ENCODE data around the gene GZMM. TPM values are rescaled to one million over a fixed set of nuclear protein-coding genes. Genes with fewer than 3 reads are reported as not detected.

Gene GZMM
- total RNA-seq, 1 donor from 2014 or later: not detected

DNA sequence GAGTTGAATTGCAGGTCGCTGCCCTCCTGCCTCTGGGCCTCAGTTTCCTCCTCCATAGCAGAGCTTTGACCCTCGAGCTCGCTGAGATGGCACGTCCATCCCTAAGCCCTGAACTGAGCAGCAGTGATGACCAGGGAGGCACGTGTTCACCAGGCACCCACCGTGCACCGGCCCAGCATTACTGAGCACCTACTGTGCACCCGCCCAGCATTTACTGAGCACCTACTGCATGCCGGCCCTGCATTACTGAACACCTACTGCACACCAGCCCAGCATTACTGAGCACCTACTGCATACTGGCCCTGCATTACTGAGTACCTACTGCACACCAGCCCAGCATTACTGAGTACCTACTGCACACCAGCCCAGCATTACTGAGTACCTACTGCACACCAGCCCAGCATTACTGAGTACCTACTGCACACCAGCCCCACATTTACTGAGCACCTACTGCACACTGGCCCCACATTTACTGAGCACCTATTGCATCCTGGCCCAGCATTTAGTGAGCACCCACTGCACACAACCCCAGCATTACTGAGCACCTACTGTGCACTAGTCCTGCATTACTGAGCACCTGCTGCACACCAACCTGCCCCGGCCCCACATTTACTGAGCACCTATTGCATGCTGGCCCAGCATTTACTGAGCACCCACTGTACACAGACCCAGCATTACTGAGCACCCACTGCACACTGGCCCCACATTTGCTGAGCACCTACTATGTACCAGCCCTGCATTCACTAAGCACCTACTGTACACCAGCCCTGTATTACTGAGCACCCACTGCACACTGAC, 30.3 kb upstream of the GZMM start:
- no peaks in the 10 kb centered on the region for H3K9me3 ChIP-seq (replicated peaks)
- TF ChIP-seq, protein P1, sequence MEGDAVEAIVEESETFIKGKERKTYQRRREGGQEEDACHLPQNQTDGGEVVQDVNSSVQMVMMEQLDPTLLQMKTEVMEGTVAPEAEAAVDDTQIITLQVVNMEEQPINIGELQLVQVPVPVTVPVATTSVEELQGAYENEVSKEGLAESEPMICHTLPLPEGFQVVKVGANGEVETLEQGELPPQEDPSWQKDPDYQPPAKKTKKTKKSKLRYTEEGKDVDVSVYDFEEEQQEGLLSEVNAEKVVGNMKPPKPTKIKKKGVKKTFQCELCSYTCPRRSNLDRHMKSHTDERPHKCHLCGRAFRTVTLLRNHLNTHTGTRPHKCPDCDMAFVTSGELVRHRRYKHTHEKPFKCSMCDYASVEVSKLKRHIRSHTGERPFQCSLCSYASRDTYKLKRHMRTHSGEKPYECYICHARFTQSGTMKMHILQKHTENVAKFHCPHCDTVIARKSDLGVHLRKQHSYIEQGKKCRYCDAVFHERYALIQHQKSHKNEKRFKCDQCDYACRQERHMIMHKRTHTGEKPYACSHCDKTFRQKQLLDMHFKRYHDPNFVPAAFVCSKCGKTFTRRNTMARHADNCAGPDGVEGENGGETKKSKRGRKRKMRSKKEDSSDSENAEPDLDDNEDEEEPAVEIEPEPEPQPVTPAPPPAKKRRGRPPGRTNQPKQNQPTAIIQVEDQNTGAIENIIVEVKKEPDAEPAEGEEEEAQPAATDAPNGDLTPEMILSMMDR (IDR thresholded peaks at IDR 0.05; ENCODE audit: borderline replicate concordance): no peak
- no peak for DNase-seq
- H3K4me1 ChIP-seq: peaks cover 19% of the 10 kb centered on the region
- intact Hi-C loops (cut with micrococcal nuclease): no loop called here
- peaks cover 5% of the 10 kb centered on the region for H3K36me3 ChIP-seq
- no peak overlapping the region for H3K27ac ChIP-seq (replicated peaks)
- no peaks in the 10 kb centered on the region for H3K27me3 ChIP-seq (ENCODE audit: low read depth)
- H3K4me3 ChIP-seq: no peak overlapping the region

DNA sequence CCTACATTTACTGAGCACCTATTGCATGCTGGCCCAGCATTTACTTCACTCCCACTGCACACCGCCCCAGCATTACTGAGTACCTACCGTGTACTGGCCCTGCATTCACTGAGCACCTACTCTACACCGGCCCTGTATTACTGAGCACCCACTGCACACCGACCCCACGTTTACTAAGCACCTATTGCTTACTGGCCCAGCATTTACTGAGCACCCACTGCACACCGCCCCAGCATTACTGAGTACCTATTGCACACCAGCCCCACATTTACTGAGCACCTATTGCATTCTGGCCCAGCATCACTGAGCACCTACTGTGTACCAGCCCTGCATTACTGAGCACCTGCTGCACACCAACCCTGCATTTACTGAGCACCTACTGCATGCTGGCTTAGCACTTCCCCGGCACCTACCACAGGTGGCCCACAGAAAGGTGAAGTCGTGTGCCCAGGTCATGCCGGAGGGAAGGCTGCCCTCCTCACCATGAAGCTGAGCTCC, 29.6 kb upstream of the GZMM start:
- Histone ChIP-seq H3K9me3 (replicated peaks) (no peaks in the 10 kb centered on the region), H3K4me1 (peaks cover 14% of the 10 kb centered on the region), H3K36me3 (peaks cover 5% of the 10 kb centered on the region), H3K27me3 (ENCODE audit: low read depth) (no peaks in the 10 kb centered on the region), H3K4me3 (no peak overlapping the region), H3K27ac (replicated peaks) (no peak overlapping the region)
- no peak for DNase-seq
- intact Hi-C loops (cut with micrococcal nuclease): no loop called here
- TF ChIP-seq, protein P1 (IDR thresholded peaks at IDR 0.05; ENCODE audit: borderline replicate concordance): no peak

GRCh38 chr19:517721-518597, 25.9 kb upstream of the GZMM start:
- Histone ChIP-seq H3K36me3 (no peaks in the 10 kb centered on the region), H3K9me3 (replicated peaks) (no peaks in the 10 kb centered on the region), H3K4me3 (no peak overlapping the region), H3K4me1 (no peaks in the 10 kb centered on the region), H3K27me3 (ENCODE audit: low read depth) (no peaks in the 10 kb centered on the region), H3K27ac (replicated peaks) (no peak overlapping the region)
- no peak for DNase-seq
- TF ChIP-seq, protein P1 (IDR thresholded peaks at IDR 0.05; ENCODE audit: borderline replicate concordance): no peak
- intact Hi-C loops (cut with micrococcal nuclease): no loop called here

DNA sequence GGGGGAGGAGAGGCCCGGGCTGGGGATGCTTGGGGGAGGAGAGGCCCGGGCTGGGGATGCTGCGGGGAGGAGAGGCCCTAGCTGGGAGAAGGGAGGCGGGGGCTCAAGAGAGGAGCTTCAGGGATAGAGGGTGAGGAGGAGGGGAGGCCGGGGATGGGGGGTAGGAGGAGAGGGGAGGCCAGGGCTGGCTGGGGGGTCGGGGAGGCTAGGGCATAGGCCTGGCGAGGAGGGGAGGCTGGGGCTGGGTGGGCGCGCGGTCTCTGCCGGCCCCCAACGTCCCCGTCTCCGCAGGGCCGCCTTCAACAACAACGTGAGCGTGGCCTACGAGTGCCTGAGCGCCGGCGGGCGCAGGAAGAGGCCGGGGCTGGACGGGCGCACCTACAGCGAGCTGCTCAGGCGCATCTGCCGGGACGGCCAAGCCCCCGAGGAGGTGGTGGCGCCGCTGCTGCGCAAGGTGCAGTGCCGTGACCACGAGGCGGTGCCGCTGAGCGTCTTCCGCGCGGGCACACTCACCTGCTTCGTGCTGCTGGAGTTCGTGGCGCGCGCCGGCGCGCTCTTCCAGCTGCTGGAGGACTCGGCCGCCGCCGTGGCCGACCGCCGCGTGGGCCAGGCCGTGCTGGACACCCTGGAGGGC, 25.1 kb upstream of the GZMM start:
- Histone ChIP-seq H3K36me3 (no peaks in the 10 kb centered on the region), H3K4me1 (no peaks in the 10 kb centered on the region), H3K27ac (replicated peaks) (no peak overlapping the region), H3K4me3 (no peak overlapping the region), H3K9me3 (replicated peaks) (no peaks in the 10 kb centered on the region), H3K27me3 (ENCODE audit: low read depth) (no peaks in the 10 kb centered on the region)
- intact Hi-C loops (cut with micrococcal nuclease): no loop called here
- no peak for DNase-seq
- TF ChIP-seq, protein P1 (IDR thresholded peaks at IDR 0.05; ENCODE audit: borderline replicate concordance): no peak

GRCh38 chr19:519449-519865, 24.4 kb upstream of the GZMM start:
- TF ChIP-seq, protein P1 (IDR thresholded peaks at IDR 0.05; ENCODE audit: borderline replicate concordance): no peak
- no peak for DNase-seq
- Histone ChIP-seq H3K4me1 (no peaks in the 10 kb centered on the region), H3K27me3 (ENCODE audit: low read depth) (no peaks in the 10 kb centered on the region), H3K36me3 (no peaks in the 10 kb centered on the region), H3K9me3 (replicated peaks) (no peaks in the 10 kb centered on the region), H3K27ac (replicated peaks) (no peak overlapping the region), H3K4me3 (no peak overlapping the region)
- intact Hi-C loops (cut with micrococcal nuclease): no loop called here
